ENCODE measurements around the gene TP53BP2.

DNA sequence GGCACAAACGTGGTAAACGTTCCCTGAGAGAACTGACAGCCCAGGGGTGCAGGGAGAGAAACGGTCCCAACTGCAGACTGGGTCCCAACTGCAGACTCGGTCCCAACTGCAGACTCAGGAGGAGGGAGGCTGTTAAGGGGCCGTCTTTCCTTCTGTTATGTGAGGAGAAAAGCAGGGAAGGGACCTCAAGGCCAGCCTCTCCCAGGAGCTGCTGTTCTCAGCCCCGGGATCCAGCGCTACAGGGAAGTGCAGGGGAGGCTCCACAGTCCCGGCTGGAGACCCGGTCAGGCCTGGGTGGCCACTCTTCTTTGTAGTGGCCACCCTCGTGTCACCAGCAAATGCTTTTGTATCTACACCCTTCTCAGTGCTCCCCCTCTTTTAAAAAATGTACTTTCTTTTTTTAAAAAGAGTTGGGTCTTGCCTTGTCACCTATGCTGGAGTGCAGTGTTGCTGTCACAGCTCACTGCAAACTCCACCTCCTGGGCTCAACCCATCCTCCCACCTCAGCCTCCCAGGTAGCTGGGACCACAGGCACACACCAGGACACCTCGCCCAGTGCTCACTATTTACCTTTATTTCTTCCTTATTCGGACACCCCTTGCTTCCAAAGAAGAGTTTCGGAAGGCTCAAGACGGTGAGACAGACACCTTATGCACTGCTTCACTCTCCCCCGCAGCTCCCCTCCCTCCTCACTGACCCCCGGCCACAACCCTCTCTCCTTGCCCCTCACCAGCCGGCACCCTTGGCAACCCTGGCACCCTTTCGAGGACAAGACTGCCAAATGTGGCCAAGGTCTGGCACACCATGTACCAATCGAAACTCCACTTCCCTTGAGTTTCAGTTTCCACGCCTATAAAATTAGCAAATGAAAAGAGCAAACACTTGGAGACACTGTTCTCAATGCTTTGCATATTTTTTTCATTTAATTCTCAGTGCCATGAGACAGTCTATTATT is 111.6 kb downstream of the TP53BP2 start:
- TF ChIP-seq, protein P1, sequence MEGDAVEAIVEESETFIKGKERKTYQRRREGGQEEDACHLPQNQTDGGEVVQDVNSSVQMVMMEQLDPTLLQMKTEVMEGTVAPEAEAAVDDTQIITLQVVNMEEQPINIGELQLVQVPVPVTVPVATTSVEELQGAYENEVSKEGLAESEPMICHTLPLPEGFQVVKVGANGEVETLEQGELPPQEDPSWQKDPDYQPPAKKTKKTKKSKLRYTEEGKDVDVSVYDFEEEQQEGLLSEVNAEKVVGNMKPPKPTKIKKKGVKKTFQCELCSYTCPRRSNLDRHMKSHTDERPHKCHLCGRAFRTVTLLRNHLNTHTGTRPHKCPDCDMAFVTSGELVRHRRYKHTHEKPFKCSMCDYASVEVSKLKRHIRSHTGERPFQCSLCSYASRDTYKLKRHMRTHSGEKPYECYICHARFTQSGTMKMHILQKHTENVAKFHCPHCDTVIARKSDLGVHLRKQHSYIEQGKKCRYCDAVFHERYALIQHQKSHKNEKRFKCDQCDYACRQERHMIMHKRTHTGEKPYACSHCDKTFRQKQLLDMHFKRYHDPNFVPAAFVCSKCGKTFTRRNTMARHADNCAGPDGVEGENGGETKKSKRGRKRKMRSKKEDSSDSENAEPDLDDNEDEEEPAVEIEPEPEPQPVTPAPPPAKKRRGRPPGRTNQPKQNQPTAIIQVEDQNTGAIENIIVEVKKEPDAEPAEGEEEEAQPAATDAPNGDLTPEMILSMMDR (conservative IDR thresholded peaks at IDR 0.05; ENCODE audit: low read length), result no peak
- TF ChIP-seq EZH2phosphoT487 (IDR thresholded peaks at IDR 0.05; ENCODE audit: borderline replicate concordance, low read depth, low read length), result no peak

All from OCI-LY7 (cell line).